ENCODE data around the gene PLD4.

DNA sequence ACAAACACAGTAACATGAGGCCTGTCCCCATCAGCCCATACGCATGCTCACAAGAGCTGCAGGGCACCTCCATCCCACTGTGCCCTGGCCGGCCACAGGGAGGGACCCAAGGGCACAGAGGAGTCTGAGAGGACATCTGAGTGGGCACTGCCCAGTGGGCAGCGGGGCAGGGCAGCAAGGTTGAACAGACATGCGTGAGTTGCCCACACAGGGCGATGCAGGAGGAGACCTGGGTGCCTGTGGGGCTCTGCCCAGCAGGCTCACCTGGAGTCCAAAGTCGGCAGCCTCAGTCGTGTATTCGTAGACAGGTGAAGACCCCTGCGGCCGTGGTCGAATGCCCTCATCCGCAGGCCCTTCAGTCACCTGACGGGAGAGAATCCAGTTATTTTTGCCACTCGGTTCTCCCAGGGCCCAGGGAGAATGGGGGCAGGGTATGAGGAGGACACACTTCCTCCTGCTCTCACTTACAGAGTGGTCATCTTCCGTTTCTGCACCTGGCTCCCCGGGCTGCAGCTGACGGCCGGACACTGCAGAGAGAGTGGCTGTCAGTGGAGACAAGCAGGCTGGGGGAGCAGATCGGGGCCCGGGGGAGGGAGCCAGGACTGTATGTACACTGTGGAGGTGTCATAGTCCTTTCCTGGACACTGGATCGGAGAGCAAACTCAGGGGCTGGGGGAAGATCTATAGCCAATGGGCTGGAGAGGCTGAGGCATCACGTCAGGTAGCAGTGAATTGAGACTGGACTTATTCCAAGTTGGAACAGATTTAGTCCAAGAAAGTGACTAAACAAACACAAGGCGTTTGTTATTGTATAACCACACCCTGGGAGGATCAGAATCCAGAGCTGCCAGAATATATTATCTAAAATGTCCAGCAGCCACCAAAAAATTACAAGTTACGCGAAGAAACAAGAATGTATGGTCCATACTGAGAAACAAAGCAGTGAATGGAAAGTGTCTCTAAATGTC is 32.8 kb downstream of the PLD4 start:
- TF ChIP-seq CHD7 (IDR thresholded peaks at IDR 0.05; ENCODE audit: insufficient replicate concordance, low read length): no peak
- TF ChIP-seq, protein P1, sequence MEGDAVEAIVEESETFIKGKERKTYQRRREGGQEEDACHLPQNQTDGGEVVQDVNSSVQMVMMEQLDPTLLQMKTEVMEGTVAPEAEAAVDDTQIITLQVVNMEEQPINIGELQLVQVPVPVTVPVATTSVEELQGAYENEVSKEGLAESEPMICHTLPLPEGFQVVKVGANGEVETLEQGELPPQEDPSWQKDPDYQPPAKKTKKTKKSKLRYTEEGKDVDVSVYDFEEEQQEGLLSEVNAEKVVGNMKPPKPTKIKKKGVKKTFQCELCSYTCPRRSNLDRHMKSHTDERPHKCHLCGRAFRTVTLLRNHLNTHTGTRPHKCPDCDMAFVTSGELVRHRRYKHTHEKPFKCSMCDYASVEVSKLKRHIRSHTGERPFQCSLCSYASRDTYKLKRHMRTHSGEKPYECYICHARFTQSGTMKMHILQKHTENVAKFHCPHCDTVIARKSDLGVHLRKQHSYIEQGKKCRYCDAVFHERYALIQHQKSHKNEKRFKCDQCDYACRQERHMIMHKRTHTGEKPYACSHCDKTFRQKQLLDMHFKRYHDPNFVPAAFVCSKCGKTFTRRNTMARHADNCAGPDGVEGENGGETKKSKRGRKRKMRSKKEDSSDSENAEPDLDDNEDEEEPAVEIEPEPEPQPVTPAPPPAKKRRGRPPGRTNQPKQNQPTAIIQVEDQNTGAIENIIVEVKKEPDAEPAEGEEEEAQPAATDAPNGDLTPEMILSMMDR (IDR thresholded peaks at IDR 0.05; ENCODE audit: control extremely low read depth in 1 of 3, insufficient read depth in 1 of 3, low read depth in 1 of 3, low read length in 3 of 3): no peak

All from H1 (cell line).